GM12878 (cell line): ENCODE results near the gene MCM5. TPM values are rescaled to one million over a fixed set of nuclear protein-coding genes. Genes with fewer than 3 reads are reported as not detected.

Experiments
- ATAC-seq: fragments of 200-7000 bp; cut with Tn5 transposase; 3 replicates; pipeline ENCODE4 v1.9.1; 2020; ENCODE audit warnings: mild to moderate bottlenecking, moderate library complexity
- BruUV-seq: library from RNA; stranded (reverse); fragments of 400-500 nt; replicated peaks from 2 replicates; lab custom pipeline; 2021; lab: Mats Ljungman, UMichigan
- CTCF ChIA-PET: fragments of 300-600 bp; sonication (Branson Sonifier 250); formaldehyde crosslinking; extraction: SDS; loops from one replicate; lab custom pipeline; 2021; ENCODE audit warnings: inconsistent platforms; lab: Yijun Ruan, JAX
- POLR2A ChIA-PET: fragments of 350-600 bp; formaldehyde crosslinking; extraction: SDS; loops from one replicate; lab custom pipeline; 2021; ENCODE audit warnings: inconsistent platforms; lab: Charles Lee
- RAD21 ChIA-PET: fragments of 300-600 bp; sonication (Branson Sonifier 250); formaldehyde crosslinking; loops from one replicate; lab custom pipeline; 2023; ENCODE audit warnings: antibody characterized with exemption; ENCODE audit not compliant: unreplicated experiment; lab: Charles Lee
- SMC1A ChIA-PET: fragments of 300-600 bp; sonication (Branson Sonifier 250); formaldehyde crosslinking; loops from one replicate; lab custom pipeline; 2023; ENCODE audit not compliant: unreplicated experiment, uncharacterized antibody; lab: Charles Lee
- DNase-seq: peaks from one replicate; pipeline ENCODE4 v3.0.0-alpha.2; 2011; ENCODE audit warnings: low read depth, low spot score
- FAIRE-seq: peaks from 3 replicates; lab custom pipeline; 2011; peaks lifted over from hg19 to GRCh38; lab: Jason Lieb, UNC
- H2AFZ ChIP-seq: 2 replicates; pipeline ENCODE4 v1.6.0; 2011; ENCODE audit warnings: low read depth, low read length, control low read depth; ENCODE audit not compliant: control insufficient read depth
- H3K27ac ChIP-seq: 2 replicates; pipeline ENCODE4 v1.5.1; 2011; ENCODE audit warnings: control low read depth; ENCODE audit not compliant: control insufficient read depth, insufficient read depth
- H3K27me3 ChIP-seq, 2 experiments: replicated peaks in 1 of 2; 2 replicates each; pipeline versions ENCODE4 v1.6.0 to v1.6.1; 2011; ENCODE audit warnings: low read length in 1 of 2; ENCODE audit not compliant: control insufficient read depth in 2 of 2, insufficient read depth in 2 of 2
- H3K36me3 ChIP-seq, 2 experiments: 2 replicates each; pipeline ENCODE4 v1.5.1; 2011; ENCODE audit warnings: low read length in 1 of 2; ENCODE audit not compliant: control insufficient read depth in 2 of 2, insufficient read depth in 2 of 2
- H3K4me1 ChIP-seq: 2 replicates; pipeline ENCODE4 v1.6.1; 2011; ENCODE audit warnings: mild to moderate bottlenecking, low read length, moderate library complexity, mixed read lengths; ENCODE audit not compliant: control insufficient read depth, insufficient read depth
- H3K4me2 ChIP-seq: 2 replicates; pipeline ENCODE4 v1.6.0; 2011; ENCODE audit warnings: control low read depth; ENCODE audit not compliant: control insufficient read depth, insufficient read depth
- H3K4me3 ChIP-seq: fragments of 200-600 bp; sonication (generic); 2 replicates; pipeline ENCODE4 v1.5.1; 2016
- H3K79me2 ChIP-seq: 2 replicates; pipeline ENCODE4 v1.6.0; 2011; ENCODE audit warnings: low read length; ENCODE audit not compliant: control insufficient read depth, insufficient read depth
- H3K9ac ChIP-seq: 2 replicates; pipeline ENCODE4 v1.8.0; 2011; ENCODE audit warnings: low read length, control low read depth, mixed read lengths; ENCODE audit not compliant: control insufficient read depth, insufficient read depth
- H3K9me3 ChIP-seq: replicated peaks from 3 replicates; pipeline ENCODE4 v1.5.1; 2011; ENCODE audit warnings: mild to moderate bottlenecking, low read length; ENCODE audit not compliant: control insufficient read depth, insufficient read depth
- H4K20me1 ChIP-seq: 2 replicates; pipeline ENCODE4 v1.6.0; 2011; ENCODE audit not compliant: control insufficient read depth, insufficient read depth
- IKZF2 ChIP-seq, 2 experiments: fragments of 450-650 bp; IDR thresholded peaks; 2 replicates each; pipeline ENCODE4 v1.6.1; 2017; ENCODE audit warnings: mild to moderate bottlenecking in 2 of 2, moderate library complexity in 2 of 2
- JUND ChIP-seq: IDR thresholded peaks from 2 replicates; pipeline ENCODE4 v1.6.1; 2012; ENCODE audit warnings: low read depth, mild to moderate bottlenecking, low read length, improper control_type of control experiment, moderate library complexity
- NBN ChIP-seq: fragments of 450-650 bp; IDR thresholded peaks from 2 replicates; pipeline ENCODE4 v1.6.1; 2016
- POLR2AphosphoS5 ChIP-seq: IDR thresholded peaks from 2 replicates; pipeline ENCODE4 v1.6.1; 2011; ENCODE audit warnings: mild to moderate bottlenecking, low read length, inconsistent platforms
- ZNF274 ChIP-seq: IDR thresholded peaks from one replicate; pipeline ENCODE4 v1.8.0; 2011; ENCODE audit not compliant: insufficient read length, insufficient read depth
- ZNF592 ChIP-seq: fragments of 450-650 bp; IDR thresholded peaks from 2 replicates; pipeline ENCODE4 v1.6.1; 2017; ENCODE audit warnings: mild to moderate bottlenecking, moderate library complexity
- WGBS: methylation state at CpG from one replicate; pipeline ENCODE4 v1.1.6; 2016; ENCODE audit warnings: low lambda C conversion rate; ENCODE audit not compliant: insufficient replicate concordance, insufficient coverage; ENCODE audit errors: missing lambda C conversion rate; 5-methylcytosine and 5-hydroxymethylcytosine counted together
- in situ Hi-C: fragments of 300-500 bp; cut with MboI; formaldehyde crosslinking; loops from 9 replicates; pipeline ENCODE4 v1.14.3; 2018; ENCODE audit warnings: mixed read lengths
- intact Hi-C: fragments of 100-400 bp; cut with micrococcal nuclease; formaldehyde crosslinking; loops from one replicate; pipeline ENCODE4 v1.14.2; 2022; ENCODE audit not compliant: unreplicated experiment
- polyA plus RNA-seq, 11 experiments: library from polyadenylated mRNA; depleted of rRNA in 4 of 11; unstranded in 6 of 11; stranded (reverse) in 5 of 11; fragments of >200 nt; fragmentation: Nextera tagmentation in 4 of 11; fragmentation: Illumina TruSeq in 1 of 11; extraction: Ambion mirVana in 4 of 11; extraction: Trizol in 1 of 11; gene quantifications; 1 replicate in 1 of 11; 2 replicates in 10 of 11; pipeline versions ENCODE4 v1.2.1 to v1.2.3, GENCODE V29; 2011 to 2016; ENCODE audit warnings: inconsistent platforms in 2 of 11, missing spikeins in 2 of 11, low read depth in 1 of 11
- total RNA-seq, 4 experiments: library from RNA; depleted of rRNA in 3 of 4; stranded (reverse); fragments of >200 nt in 3 of 4; fragmentation: Illumina TruSeq in 1 of 4; extraction: Trizol in 1 of 4; gene quantifications; 2 replicates each; pipeline versions ENCODE4 v1.2.1 to v1.2.3, GENCODE V29; 2013 to 2021
- TF ChIP-seq, protein P1 (sequence below): IDR thresholded peaks from 2 replicates; pipeline ENCODE4 v1.6.1; 2012; ENCODE audit warnings: low read depth, low read length, improper control_type of control experiment
- TF ChIP-seq, protein P2 (sequence below): fragments of 450-650 bp; IDR thresholded peaks from 2 replicates; pipeline ENCODE4 v1.6.1; 2016; ENCODE audit warnings: mild to moderate bottlenecking, moderate library complexity, borderline replicate concordance

Gene MCM5
- total and polyA plus RNA-seq, 10 of the 15 experiments (the other 5 are each of a cell fraction or from before 2014, with no cell fraction given) = 14.1 to 360 (median 164) TPM

- Histone ChIP-seq H3K27me3 (no peaks in the 10 kb centered on the region), H3K9ac (no peak overlapping the region), H3K4me2 (no peak overlapping the region), H3K27ac (no peak overlapping the region), H3K9me3 (no peaks in the 10 kb centered on the region; the same call in 2 of the 3 replicates), H2AFZ (no peak overlapping the region), H3K79me2 (no peaks in the 10 kb centered on the region), H3K4me3 (no peak overlapping the region), H3K36me3 (no peaks in the 10 kb centered on the region), H3K4me1 (peaks cover 11% of the 10 kb centered on the region), H4K20me1 (no peaks in the 10 kb centered on the region)
- ATAC-seq = no peak
- no peak for DNase-seq
- BruUV-seq = no TSS peak
- 5% methylated on average over 6 of the region's 6 CpGs for WGBS
- in situ Hi-C loops = no loop called here
- no peak for FAIRE-seq
- RAD21 ChIA-PET = interaction anchor here (0.7 to 2.4 kb wide), 2 partner anchors 10 to 49 kb away, joined by 3 to 11 read pairs; no protein-coding TSS in a partner anchor
- POLR2A ChIA-PET = interaction anchor here (0.6 to 1.7 kb wide), 2 partner anchors 10 to 83 kb away, joined by 5 read pairs; no protein-coding TSS in a partner anchor
- intact Hi-C loops = no loop called here
- SMC1A ChIA-PET = interaction anchor here (4.6 kb wide), 1 partner anchor 49 kb away, joined by 28 read pairs; no protein-coding TSS in a partner anchor
- no peak for TF ChIP-seq ZNF274
- TF ChIP-seq IKZF2 (IDR thresholded peaks at IDR 0.05) = no peak
- no peak for TF ChIP-seq POLR2AphosphoS5
- TF ChIP-seq, protein P1, sequence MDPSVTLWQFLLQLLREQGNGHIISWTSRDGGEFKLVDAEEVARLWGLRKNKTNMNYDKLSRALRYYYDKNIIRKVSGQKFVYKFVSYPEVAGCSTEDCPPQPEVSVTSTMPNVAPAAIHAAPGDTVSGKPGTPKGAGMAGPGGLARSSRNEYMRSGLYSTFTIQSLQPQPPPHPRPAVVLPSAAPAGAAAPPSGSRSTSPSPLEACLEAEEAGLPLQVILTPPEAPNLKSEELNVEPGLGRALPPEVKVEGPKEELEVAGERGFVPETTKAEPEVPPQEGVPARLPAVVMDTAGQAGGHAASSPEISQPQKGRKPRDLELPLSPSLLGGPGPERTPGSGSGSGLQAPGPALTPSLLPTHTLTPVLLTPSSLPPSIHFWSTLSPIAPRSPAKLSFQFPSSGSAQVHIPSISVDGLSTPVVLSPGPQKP = no peak
- TF ChIP-seq JUND = no peak
- no peak for TF ChIP-seq NBN
- TF ChIP-seq, protein P2, sequence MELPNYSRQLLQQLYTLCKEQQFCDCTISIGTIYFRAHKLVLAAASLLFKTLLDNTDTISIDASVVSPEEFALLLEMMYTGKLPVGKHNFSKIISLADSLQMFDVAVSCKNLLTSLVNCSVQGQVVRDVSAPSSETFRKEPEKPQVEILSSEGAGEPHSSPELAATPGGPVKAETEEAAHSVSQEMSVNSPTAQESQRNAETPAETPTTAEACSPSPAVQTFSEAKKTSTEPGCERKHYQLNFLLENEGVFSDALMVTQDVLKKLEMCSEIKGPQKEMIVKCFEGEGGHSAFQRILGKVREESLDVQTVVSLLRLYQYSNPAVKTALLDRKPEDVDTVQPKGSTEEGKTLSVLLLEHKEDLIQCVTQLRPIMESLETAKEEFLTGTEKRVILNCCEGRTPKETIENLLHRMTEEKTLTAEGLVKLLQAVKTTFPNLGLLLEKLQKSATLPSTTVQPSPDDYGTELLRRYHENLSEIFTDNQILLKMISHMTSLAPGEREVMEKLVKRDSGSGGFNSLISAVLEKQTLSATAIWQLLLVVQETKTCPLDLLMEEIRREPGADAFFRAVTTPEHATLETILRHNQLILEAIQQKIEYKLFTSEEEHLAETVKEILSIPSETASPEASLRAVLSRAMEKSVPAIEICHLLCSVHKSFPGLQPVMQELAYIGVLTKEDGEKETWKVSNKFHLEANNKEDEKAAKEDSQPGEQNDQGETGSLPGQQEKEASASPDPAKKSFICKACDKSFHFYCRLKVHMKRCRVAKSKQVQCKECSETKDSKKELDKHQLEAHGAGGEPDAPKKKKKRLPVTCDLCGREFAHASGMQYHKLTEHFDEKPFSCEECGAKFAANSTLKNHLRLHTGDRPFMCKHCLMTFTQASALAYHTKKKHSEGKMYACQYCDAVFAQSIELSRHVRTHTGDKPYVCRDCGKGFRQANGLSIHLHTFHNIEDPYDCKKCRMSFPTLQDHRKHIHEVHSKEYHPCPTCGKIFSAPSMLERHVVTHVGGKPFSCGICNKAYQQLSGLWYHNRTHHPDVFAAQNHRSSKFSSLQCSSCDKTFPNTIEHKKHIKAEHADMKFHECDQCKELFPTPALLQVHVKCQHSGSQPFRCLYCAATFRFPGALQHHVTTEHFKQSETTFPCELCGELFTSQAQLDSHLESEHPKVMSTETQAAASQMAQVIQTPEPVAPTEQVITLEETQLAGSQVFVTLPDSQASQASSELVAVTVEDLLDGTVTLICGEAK = no peak
- TF ChIP-seq ZNF592 = no peak
- CTCF ChIA-PET = interaction anchor here (0.6 to 2.1 kb wide), 5 partner anchors 10 to 562 kb away, joined by 3 to 9 read pairs (median 5); no protein-coding TSS in a partner anchor
Observed at GRCh38 chr22:35361001-35361558, 38.9 kb upstream of the MCM5 start.
